ENCODE results near the gene SLC25A42.

DNA sequence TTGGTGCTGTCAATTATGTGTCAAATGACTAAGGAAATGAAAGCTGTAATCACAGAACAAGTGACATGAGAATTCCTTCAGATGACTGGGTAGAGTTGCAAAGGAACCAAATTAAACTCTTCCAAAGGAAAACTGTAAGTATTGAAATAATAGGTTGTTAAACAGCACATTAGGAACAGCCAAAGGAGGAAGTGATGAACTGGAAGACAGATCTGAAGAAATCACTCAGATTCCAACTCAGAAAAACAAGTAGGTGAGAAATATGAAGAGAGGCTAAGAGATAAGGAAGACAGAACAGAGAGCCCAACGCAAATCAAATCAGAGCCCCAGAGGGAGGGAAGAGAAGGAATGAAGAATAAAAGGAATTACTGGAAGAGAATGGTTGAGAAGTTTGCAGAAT, 59.1 kb downstream of the SLC25A42 start:
- TF ChIP-seq, protein P1, sequence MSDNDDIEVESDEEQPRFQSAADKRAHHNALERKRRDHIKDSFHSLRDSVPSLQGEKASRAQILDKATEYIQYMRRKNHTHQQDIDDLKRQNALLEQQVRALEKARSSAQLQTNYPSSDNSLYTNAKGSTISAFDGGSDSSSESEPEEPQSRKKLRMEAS (CRISPR knock-in tag; IDR thresholded peaks at IDR 0.05) = no peak
- TF ChIP-seq, protein P2, sequence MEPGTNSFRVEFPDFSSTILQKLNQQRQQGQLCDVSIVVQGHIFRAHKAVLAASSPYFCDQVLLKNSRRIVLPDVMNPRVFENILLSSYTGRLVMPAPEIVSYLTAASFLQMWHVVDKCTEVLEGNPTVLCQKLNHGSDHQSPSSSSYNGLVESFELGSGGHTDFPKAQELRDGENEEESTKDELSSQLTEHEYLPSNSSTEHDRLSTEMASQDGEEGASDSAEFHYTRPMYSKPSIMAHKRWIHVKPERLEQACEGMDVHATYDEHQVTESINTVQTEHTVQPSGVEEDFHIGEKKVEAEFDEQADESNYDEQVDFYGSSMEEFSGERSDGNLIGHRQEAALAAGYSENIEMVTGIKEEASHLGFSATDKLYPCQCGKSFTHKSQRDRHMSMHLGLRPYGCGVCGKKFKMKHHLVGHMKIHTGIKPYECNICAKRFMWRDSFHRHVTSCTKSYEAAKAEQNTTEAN (CRISPR knock-in tag; IDR thresholded peaks at IDR 0.05) = no peak
- TF ChIP-seq, protein P3, sequence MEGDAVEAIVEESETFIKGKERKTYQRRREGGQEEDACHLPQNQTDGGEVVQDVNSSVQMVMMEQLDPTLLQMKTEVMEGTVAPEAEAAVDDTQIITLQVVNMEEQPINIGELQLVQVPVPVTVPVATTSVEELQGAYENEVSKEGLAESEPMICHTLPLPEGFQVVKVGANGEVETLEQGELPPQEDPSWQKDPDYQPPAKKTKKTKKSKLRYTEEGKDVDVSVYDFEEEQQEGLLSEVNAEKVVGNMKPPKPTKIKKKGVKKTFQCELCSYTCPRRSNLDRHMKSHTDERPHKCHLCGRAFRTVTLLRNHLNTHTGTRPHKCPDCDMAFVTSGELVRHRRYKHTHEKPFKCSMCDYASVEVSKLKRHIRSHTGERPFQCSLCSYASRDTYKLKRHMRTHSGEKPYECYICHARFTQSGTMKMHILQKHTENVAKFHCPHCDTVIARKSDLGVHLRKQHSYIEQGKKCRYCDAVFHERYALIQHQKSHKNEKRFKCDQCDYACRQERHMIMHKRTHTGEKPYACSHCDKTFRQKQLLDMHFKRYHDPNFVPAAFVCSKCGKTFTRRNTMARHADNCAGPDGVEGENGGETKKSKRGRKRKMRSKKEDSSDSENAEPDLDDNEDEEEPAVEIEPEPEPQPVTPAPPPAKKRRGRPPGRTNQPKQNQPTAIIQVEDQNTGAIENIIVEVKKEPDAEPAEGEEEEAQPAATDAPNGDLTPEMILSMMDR (IDR thresholded peaks at IDR 0.05) = no peak
- TF ChIP-seq, protein P4, sequence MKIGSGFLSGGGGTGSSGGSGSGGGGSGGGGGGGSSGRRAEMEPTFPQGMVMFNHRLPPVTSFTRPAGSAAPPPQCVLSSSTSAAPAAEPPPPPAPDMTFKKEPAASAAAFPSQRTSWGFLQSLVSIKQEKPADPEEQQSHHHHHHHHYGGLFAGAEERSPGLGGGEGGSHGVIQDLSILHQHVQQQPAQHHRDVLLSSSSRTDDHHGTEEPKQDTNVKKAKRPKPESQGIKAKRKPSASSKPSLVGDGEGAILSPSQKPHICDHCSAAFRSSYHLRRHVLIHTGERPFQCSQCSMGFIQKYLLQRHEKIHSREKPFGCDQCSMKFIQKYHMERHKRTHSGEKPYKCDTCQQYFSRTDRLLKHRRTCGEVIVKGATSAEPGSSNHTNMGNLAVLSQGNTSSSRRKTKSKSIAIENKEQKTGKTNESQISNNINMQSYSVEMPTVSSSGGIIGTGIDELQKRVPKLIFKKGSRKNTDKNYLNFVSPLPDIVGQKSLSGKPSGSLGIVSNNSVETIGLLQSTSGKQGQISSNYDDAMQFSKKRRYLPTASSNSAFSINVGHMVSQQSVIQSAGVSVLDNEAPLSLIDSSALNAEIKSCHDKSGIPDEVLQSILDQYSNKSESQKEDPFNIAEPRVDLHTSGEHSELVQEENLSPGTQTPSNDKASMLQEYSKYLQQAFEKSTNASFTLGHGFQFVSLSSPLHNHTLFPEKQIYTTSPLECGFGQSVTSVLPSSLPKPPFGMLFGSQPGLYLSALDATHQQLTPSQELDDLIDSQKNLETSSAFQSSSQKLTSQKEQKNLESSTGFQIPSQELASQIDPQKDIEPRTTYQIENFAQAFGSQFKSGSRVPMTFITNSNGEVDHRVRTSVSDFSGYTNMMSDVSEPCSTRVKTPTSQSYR (CRISPR knock-in tag; IDR thresholded peaks at IDR 0.05) = no peak
- TF ChIP-seq NFE2L1 (CRISPR knock-in tag; IDR thresholded peaks at IDR 0.05) (no peak), TP53 (CRISPR knock-in tag; IDR thresholded peaks at IDR 0.05) (no peak), ZNF317 (CRISPR knock-in tag; IDR thresholded peaks at IDR 0.05; ENCODE audit: borderline replicate concordance, low read depth) (no peak), ZNF232 (CRISPR knock-in tag; IDR thresholded peaks at IDR 0.05) (no peak), PRRX2 (CRISPR knock-in tag; IDR thresholded peaks at IDR 0.05) (no peak), ZBTB21 (CRISPR knock-in tag; IDR thresholded peaks at IDR 0.05; ENCODE audit: borderline replicate concordance) (no peak), CREB1 (CRISPR knock-in tag; IDR thresholded peaks at IDR 0.05) (no peak)
- TF ChIP-seq, protein P5, sequence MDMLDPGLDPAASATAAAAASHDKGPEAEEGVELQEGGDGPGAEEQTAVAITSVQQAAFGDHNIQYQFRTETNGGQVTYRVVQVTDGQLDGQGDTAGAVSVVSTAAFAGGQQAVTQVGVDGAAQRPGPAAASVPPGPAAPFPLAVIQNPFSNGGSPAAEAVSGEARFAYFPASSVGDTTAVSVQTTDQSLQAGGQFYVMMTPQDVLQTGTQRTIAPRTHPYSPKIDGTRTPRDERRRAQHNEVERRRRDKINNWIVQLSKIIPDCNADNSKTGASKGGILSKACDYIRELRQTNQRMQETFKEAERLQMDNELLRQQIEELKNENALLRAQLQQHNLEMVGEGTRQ (CRISPR knock-in tag; IDR thresholded peaks at IDR 0.05) = no peak
- TF ChIP-seq, protein P6, sequence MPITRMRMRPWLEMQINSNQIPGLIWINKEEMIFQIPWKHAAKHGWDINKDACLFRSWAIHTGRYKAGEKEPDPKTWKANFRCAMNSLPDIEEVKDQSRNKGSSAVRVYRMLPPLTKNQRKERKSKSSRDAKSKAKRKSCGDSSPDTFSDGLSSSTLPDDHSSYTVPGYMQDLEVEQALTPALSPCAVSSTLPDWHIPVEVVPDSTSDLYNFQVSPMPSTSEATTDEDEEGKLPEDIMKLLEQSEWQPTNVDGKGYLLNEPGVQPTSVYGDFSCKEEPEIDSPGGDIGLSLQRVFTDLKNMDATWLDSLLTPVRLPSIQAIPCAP (CRISPR knock-in tag; IDR thresholded peaks at IDR 0.05) = no peak
- TF ChIP-seq, protein P7, sequence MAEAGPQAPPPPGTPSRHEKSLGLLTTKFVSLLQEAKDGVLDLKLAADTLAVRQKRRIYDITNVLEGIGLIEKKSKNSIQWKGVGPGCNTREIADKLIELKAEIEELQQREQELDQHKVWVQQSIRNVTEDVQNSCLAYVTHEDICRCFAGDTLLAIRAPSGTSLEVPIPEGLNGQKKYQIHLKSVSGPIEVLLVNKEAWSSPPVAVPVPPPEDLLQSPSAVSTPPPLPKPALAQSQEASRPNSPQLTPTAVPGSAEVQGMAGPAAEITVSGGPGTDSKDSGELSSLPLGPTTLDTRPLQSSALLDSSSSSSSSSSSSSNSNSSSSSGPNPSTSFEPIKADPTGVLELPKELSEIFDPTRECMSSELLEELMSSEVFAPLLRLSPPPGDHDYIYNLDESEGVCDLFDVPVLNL (CRISPR knock-in tag; IDR thresholded peaks at IDR 0.05; ENCODE audit: borderline replicate concordance, low read depth) = no peak
